ENCODE measurements around the gene SLCO4A1.

Gene SLCO4A1

DNA sequence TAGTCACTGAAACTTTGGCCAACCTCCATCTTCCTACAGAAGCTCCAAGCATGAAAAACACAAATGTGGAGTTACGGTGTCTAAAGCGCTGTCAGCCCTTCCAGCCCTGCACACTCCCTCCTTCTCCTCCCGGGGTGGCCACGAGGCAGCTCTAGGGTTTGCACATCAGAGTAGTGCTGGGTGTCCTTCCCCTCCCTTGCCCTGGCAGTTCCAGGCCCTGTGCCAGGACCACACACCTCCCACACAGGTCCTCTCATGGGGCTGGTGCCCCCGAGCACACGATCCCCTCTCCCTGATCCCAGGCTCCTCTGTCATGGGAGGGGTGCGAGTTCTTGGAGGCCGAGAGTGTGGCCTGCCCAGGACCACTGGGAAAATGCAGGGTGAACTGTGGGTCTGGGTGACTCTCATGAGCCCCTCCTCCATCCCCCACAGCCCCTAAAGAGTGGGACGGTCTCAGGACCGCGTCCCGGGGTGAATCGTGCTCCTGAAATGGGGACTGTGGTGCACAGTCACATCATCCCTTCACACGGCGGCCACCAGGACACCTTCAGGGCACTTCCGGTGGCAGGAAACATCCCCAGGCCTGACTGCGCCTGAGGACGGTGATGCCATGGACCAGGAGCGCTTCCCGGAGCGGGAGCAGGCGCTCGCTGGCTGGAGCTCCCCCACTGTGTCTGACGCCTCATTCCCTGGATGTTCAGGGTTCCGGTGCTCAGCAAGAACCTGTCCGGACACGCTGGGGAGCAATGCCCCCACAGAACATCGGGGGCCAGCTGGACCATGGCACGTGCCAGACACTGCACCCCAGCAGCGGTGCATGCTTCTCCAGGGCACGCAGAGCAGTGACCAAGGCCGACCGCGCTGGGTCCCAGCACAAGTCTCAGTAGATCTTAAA lies 42.8 kb upstream of the SLCO4A1 start:
- no peak overlapping the region for H3K9ac ChIP-seq
- H3K9me3 ChIP-seq (ENCODE audit: control insufficient read depth, low read length), result no peaks in the 10 kb centered on the region
- H3K79me2 ChIP-seq, result no peaks in the 10 kb centered on the region
- no peak overlapping the region for H2AFZ ChIP-seq
- no peak overlapping the region for H3K27ac ChIP-seq
- H3K36me3 ChIP-seq (ENCODE audit: control insufficient read depth, insufficient read depth, low read length), result no peaks in the 10 kb centered on the region
- H3K4me2 ChIP-seq (ENCODE audit: low read length), result no peak overlapping the region
- H3K4me3 ChIP-seq (ENCODE audit: low read depth, low read length), result no peak overlapping the region
- H3K27me3 ChIP-seq (ENCODE audit: control insufficient read depth, insufficient read depth, low read length), result no peaks in the 10 kb centered on the region
- no peaks in the 10 kb centered on the region for H3K4me1 ChIP-seq
- TF ChIP-seq, protein P1, sequence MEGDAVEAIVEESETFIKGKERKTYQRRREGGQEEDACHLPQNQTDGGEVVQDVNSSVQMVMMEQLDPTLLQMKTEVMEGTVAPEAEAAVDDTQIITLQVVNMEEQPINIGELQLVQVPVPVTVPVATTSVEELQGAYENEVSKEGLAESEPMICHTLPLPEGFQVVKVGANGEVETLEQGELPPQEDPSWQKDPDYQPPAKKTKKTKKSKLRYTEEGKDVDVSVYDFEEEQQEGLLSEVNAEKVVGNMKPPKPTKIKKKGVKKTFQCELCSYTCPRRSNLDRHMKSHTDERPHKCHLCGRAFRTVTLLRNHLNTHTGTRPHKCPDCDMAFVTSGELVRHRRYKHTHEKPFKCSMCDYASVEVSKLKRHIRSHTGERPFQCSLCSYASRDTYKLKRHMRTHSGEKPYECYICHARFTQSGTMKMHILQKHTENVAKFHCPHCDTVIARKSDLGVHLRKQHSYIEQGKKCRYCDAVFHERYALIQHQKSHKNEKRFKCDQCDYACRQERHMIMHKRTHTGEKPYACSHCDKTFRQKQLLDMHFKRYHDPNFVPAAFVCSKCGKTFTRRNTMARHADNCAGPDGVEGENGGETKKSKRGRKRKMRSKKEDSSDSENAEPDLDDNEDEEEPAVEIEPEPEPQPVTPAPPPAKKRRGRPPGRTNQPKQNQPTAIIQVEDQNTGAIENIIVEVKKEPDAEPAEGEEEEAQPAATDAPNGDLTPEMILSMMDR (IDR thresholded peaks at IDR 0.05), result no peak

DNA sequence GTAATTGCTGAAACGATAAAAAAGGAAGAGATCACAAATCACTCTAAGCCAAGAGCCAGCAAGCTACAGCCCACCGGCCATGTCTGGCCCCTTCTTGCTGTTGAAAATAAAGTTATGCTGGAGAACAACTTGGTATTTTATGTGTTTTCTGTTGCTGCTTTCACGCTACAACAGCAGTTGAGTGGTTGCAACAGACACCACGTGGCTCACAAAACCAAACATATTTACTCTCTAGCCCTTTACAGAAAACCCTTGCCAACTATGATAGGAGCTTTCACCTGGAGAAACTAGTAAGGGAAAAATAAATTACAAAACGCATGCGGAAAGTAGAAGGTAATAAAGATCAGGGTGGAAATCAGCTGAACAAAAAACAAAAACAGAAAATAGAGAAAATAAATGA lies 41.1 kb upstream of the SLCO4A1 start:
- TF ChIP-seq, protein P1 (IDR thresholded peaks at IDR 0.05), result no peak
- Histone ChIP-seq H3K27ac (no peak overlapping the region), H3K4me2 (ENCODE audit: low read length) (no peak overlapping the region), H3K9ac (no peak overlapping the region), H3K36me3 (ENCODE audit: control insufficient read depth, insufficient read depth, low read length) (no peaks in the 10 kb centered on the region), H3K4me3 (ENCODE audit: low read depth, low read length) (no peak overlapping the region), H3K4me1 (no peaks in the 10 kb centered on the region), H3K9me3 (ENCODE audit: control insufficient read depth, low read length) (no peaks in the 10 kb centered on the region), H3K27me3 (ENCODE audit: control insufficient read depth, insufficient read depth, low read length) (no peaks in the 10 kb centered on the region), H3K79me2 (no peaks in the 10 kb centered on the region), H2AFZ (no peak overlapping the region)

DNA sequence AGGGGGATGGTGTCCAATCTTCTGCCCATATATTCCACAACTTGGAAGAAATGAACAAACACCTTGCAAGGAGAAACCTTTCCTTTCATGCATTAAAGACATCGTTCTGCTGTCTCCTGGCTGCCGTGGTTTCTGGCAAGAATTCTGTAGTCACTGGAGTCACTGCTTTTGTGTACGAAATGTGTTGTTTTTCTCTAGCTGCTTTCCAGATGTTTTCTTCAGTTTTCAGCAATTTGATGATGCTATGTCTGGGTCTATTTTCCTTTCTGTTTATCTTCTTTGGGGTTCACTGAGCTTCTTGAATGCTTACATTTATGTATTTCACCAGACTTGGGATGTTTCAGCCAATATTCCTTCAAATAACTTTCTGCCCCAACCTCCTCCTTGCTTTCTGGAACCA lies 40.6 kb upstream of the SLCO4A1 start:
- no peaks in the 10 kb centered on the region for H3K9me3 ChIP-seq (ENCODE audit: control insufficient read depth, low read length)
- no peak overlapping the region for H3K4me3 ChIP-seq (ENCODE audit: low read depth, low read length)
- H3K79me2 ChIP-seq, result no peaks in the 10 kb centered on the region
- no peak overlapping the region for H2AFZ ChIP-seq
- H3K27ac ChIP-seq, result no peak overlapping the region
- H3K4me2 ChIP-seq (ENCODE audit: low read length), result no peak overlapping the region
- H3K9ac ChIP-seq, result no peak overlapping the region
- TF ChIP-seq, protein P1 (IDR thresholded peaks at IDR 0.05), result no peak
- H3K27me3 ChIP-seq (ENCODE audit: control insufficient read depth, insufficient read depth, low read length), result no peaks in the 10 kb centered on the region
- no peaks in the 10 kb centered on the region for H3K4me1 ChIP-seq
- H3K36me3 ChIP-seq (ENCODE audit: control insufficient read depth, insufficient read depth, low read length), result no peaks in the 10 kb centered on the region

DNA sequence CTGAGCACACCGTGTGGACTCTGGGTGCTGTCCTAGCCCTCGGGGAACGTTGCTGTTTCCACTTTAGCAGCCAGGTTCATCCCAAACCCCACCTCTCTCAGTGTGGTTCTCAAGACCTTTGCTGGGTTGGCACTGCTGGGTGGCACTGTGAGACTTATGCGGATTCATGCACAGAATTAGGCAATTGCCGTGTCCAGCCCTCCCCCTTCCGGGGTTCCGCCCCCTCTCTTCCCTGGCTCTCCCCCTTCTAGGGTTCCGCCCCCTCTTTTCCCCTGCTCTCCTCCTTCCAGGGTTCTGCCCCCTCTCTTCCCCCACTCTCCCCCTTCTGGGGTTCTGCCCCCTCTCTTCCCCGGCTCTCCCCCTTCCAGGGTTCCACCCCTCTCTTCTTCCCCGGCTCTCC lies 39.8 kb upstream of the SLCO4A1 start:
- H3K79me2 ChIP-seq, result no peaks in the 10 kb centered on the region
- H3K9me3 ChIP-seq (ENCODE audit: control insufficient read depth, low read length), result no peaks in the 10 kb centered on the region
- H3K4me3 ChIP-seq (ENCODE audit: low read depth, low read length), result no peak overlapping the region
- H2AFZ ChIP-seq, result no peak overlapping the region
- no peak overlapping the region for H3K9ac ChIP-seq
- no peak overlapping the region for H3K27ac ChIP-seq
- no peaks in the 10 kb centered on the region for H3K36me3 ChIP-seq (ENCODE audit: control insufficient read depth, insufficient read depth, low read length)
- no peaks in the 10 kb centered on the region for H3K27me3 ChIP-seq (ENCODE audit: control insufficient read depth, insufficient read depth, low read length)
- H3K4me2 ChIP-seq (ENCODE audit: low read length), result no peak overlapping the region
- no peaks in the 10 kb centered on the region for H3K4me1 ChIP-seq
- TF ChIP-seq, protein P1 (IDR thresholded peaks at IDR 0.05), result no peak
